Lower lobe of right lung (tissue), 2 donors: ENCODE measurements around the gene DCLK1. TPM values are rescaled to one million over a fixed set of nuclear protein-coding genes. Genes with fewer than 3 reads are reported as not detected.

Experiments used
- ATAC-seq, 2 donors: fragments of 200-7000 bp; cut with Tn5 transposase; one replicate each; pipeline ENCODE4 v1.9.1; 2020 to 2022; ENCODE audit warnings: mild to moderate bottlenecking in 2 of 2, moderate library complexity in 2 of 2
- DNase-seq: peaks from one replicate; pipeline ENCODE4 v3.0.0-alpha.2; 2020
- H3K27ac ChIP-seq: fragments of 200-600 bp; one replicate; pipeline ENCODE4 v1.8.0; 2022
- H3K27me3 ChIP-seq: fragments of 200-600 bp; one replicate; pipeline ENCODE4 v1.8.0; 2022; ENCODE audit warnings: low read depth
- H3K36me3 ChIP-seq: fragments of 200-600 bp; one replicate; pipeline ENCODE4 v1.8.0; 2022; ENCODE audit warnings: mild to moderate bottlenecking
- H3K4me1 ChIP-seq: fragments of 200-600 bp; one replicate; pipeline ENCODE4 v1.8.0; 2022
- H3K4me3 ChIP-seq: fragments of 200-600 bp; one replicate; pipeline ENCODE4 v1.8.0; 2022; ENCODE audit warnings: mild to moderate bottlenecking
- H3K9me3 ChIP-seq: fragments of 200-600 bp; one replicate; pipeline ENCODE4 v1.8.0; 2022
- intact Hi-C: fragments of 100-400 bp; cut with DNase I; formaldehyde crosslinking; loops from one replicate; pipeline ENCODE4 v1.11.0; 2022
- total RNA-seq: library from RNA; stranded (reverse); fragmentation: NEBNext Ultra II Directional; extraction: Animal tissue kit (Norgen Biotek cat#: 25700); gene quantifications from one replicate; pipeline ENCODE4 v1.2.1, GENCODE V29; 2021
- TF ChIP-seq, protein P1 (sequence below): fragments of 200-600 bp; IDR thresholded peaks from one replicate; pipeline ENCODE4 v1.8.0; 2022; ENCODE audit warnings: antibody characterized with exemption, mild to moderate bottlenecking
- donor health status: DM: no; HTN: yes; CAD: no; lungs with severe emphysema.

DCLK1 gene
- total RNA-seq, 1 donor from 2014 or later, result 10.4 TPM

GRCh38 chr13:35797244-35797643, 333.9 kb downstream of the DCLK1 start:
- TF ChIP-seq, protein P1, sequence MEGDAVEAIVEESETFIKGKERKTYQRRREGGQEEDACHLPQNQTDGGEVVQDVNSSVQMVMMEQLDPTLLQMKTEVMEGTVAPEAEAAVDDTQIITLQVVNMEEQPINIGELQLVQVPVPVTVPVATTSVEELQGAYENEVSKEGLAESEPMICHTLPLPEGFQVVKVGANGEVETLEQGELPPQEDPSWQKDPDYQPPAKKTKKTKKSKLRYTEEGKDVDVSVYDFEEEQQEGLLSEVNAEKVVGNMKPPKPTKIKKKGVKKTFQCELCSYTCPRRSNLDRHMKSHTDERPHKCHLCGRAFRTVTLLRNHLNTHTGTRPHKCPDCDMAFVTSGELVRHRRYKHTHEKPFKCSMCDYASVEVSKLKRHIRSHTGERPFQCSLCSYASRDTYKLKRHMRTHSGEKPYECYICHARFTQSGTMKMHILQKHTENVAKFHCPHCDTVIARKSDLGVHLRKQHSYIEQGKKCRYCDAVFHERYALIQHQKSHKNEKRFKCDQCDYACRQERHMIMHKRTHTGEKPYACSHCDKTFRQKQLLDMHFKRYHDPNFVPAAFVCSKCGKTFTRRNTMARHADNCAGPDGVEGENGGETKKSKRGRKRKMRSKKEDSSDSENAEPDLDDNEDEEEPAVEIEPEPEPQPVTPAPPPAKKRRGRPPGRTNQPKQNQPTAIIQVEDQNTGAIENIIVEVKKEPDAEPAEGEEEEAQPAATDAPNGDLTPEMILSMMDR, result no peak
- Histone ChIP-seq H3K27me3 (no peaks in the 10 kb centered on the region), H3K4me1 (no peaks in the 10 kb centered on the region), H3K36me3 (no peaks in the 10 kb centered on the region), H3K27ac (no peak overlapping the region), H3K9me3 (no peaks in the 10 kb centered on the region), H3K4me3 (no peak overlapping the region)
- ATAC-seq, result no peak
- intact Hi-C loops, result no loop called here
- no peak for DNase-seq

- intact Hi-C loops, result no loop called here
- H3K27me3 ChIP-seq, result no peaks in the 10 kb centered on the region
- H3K4me3 ChIP-seq, result no peak overlapping the region
- TF ChIP-seq, protein P1, result no peak
- H3K36me3 ChIP-seq, result no peaks in the 10 kb centered on the region
- H3K4me1 ChIP-seq, result no peaks in the 10 kb centered on the region
- DNase-seq (no peak), ATAC-seq (no peak)
- H3K27ac ChIP-seq, result no peak overlapping the region
- H3K9me3 ChIP-seq, result no peaks in the 10 kb centered on the region
Observed at GRCh38 chr13:35796623-35797022, 334.6 kb downstream of the DCLK1 start.

- Histone ChIP-seq H3K9me3 (no peaks in the 10 kb centered on the region), H3K36me3 (no peaks in the 10 kb centered on the region), H3K4me1 (no peaks in the 10 kb centered on the region), H3K4me3 (no peak overlapping the region), H3K27me3 (no peaks in the 10 kb centered on the region), H3K27ac (no peak overlapping the region)
- DNase-seq, result no peak
- no peak for ATAC-seq
- intact Hi-C loops, result no loop called here
- TF ChIP-seq, protein P1, result no peak
Observed at GRCh38 chr13:35794734-35795389, 336.3 kb downstream of the DCLK1 start.

GRCh38 chr13:35793823-35794222, 337.4 kb downstream of the DCLK1 start:
- Histone ChIP-seq H3K4me1 (no peaks in the 10 kb centered on the region), H3K4me3 (no peak overlapping the region), H3K9me3 (no peaks in the 10 kb centered on the region), H3K27me3 (no peaks in the 10 kb centered on the region), H3K36me3 (no peaks in the 10 kb centered on the region), H3K27ac (no peak overlapping the region)
- DNase-seq (no peak), ATAC-seq (no peak)
- TF ChIP-seq, protein P1, result no peak
- intact Hi-C loops, result no loop called here

GRCh38 chr13:35792911-35793310, 338.3 kb downstream of the DCLK1 start:
- H3K4me1 ChIP-seq, result no peaks in the 10 kb centered on the region
- intact Hi-C loops, result no loop called here

More at GRCh38 chr13:35792911-35793310, 338.3 kb downstream of the DCLK1 start:
- Histone ChIP-seq H3K9me3 (no peaks in the 10 kb centered on the region), H3K27ac (no peak overlapping the region), H3K36me3 (no peaks in the 10 kb centered on the region), H3K27me3 (no peaks in the 10 kb centered on the region), H3K4me3 (no peak overlapping the region)
- DNase-seq (no peak), ATAC-seq (no peak)
- TF ChIP-seq, protein P1, result no peak
